GM18867 (cell line): ENCODE measurements around the gene BCL7A.
"Not testable (repeated sequence)": the region's sequence is repeated elsewhere in the genome, so short reads cannot be mapped to it uniquely, and the experiment has no call there.

Experiments used
- ATAC-seq: cut with Tn5 transposase; IDR thresholded peaks from one replicate; pipeline ENCODE4 v1.9.1; 2021; ENCODE audit warnings: mild to moderate bottlenecking, moderate library complexity; ENCODE audit not compliant: unreplicated experiment

Gene BCL7A

GRCh38 chr12:122021822-122022392 is at the start of gene BCL7A:
BCL7A (plus strand) TSS chr12:122021884; CDS start chr12:122022092, 208 bp downstream.
- no peak for ATAC-seq

GRCh38 chr12:121974026-121974985 is 47.4 kb upstream of the BCL7A start:
- no peak for ATAC-seq

GRCh38 chr12:121975021-121975420 is 46.7 kb upstream of the BCL7A start:
- no peak for ATAC-seq

- no peak for ATAC-seq
Observed at GRCh38 chr12:121976950-121977349, 44.7 kb upstream of the BCL7A start.

- ATAC-seq, result no peak
Observed at GRCh38 chr12:121980191-121980891, 41.3 kb upstream of the BCL7A start.

- ATAC-seq, result no peak
Observed at GRCh38 chr12:121980892-121981272, 40.8 kb upstream of the BCL7A start.

GRCh38 chr12:121981456-121981855 is 40.2 kb upstream of the BCL7A start:
- ATAC-seq, result no peak

- no peak for ATAC-seq
Observed at GRCh38 chr12:121982950-121983349, 38.7 kb upstream of the BCL7A start.

- ATAC-seq, result no peak
Observed at GRCh38 chr12:121983536-121984210, 38.0 kb upstream of the BCL7A start.

GRCh38 chr12:121986489-121987245 is 35.0 kb upstream of the BCL7A start:
- no peak for ATAC-seq

- ATAC-seq, result not testable (repeated sequence)
Observed at GRCh38 chr12:121988519-121988918, 33.2 kb upstream of the BCL7A start.

GRCh38 chr12:121989276-121990113 is 32.2 kb upstream of the BCL7A start:
- no peak for ATAC-seq

GRCh38 chr12:121990114-121990647 is 31.5 kb upstream of the BCL7A start:
- no peak for ATAC-seq

- peak; percentile 77 for ATAC-seq
Observed at GRCh38 chr12:121990692-121991603, 30.7 kb upstream of the BCL7A start.

- ATAC-seq, result peak; percentile 71
Observed at GRCh38 chr12:121992059-121992879, 29.4 kb upstream of the BCL7A start.

GRCh38 chr12:121996050-121996944 is 25.4 kb upstream of the BCL7A start:
- ATAC-seq, result no peak
